GM12892 (cell line): ENCODE results near the gene CAMK2G.

ENCODE experiments used
- DNase-seq: peaks from one replicate; pipeline ENCODE4 v3.0.0; 2011; ENCODE audit not compliant: insufficient read length
- FAIRE-seq: peaks from 2 replicates; lab custom pipeline; 2011; peaks lifted over from hg19 to GRCh38; lab: Jason Lieb, UNC
- POLR2A ChIP-seq: IDR thresholded peaks from 2 replicates; pipeline ENCODE4 v1.6.1; 2011; ENCODE audit warnings: low read depth, low read length, control low read depth
- POLR2AphosphoS5 ChIP-seq: IDR thresholded peaks from 2 replicates; pipeline ENCODE4 v1.6.1; 2011; ENCODE audit warnings: low read depth, low read length, control low read depth
- TAF1 ChIP-seq: IDR thresholded peaks from 2 replicates; pipeline ENCODE4 v1.6.1; 2011; ENCODE audit warnings: low read depth, mild to moderate bottlenecking, control low read depth, low read length, borderline replicate concordance

The CAMK2G gene

GRCh38 chr10:73910764-73911552 is 36.6 kb upstream of the CAMK2G start, which contains the start of gene PLAU:
Gene PLAU, plus strand, starts transcription at chr10:73911132. Its CDS starts 424 bp downstream, at chr10:73911556.
- peak; percentile 66 for DNase-seq
- no peak for TF ChIP-seq TAF1
- no peak for FAIRE-seq

- FAIRE-seq (peak; percentile 56), DNase-seq (no peak)
- no peak for TF ChIP-seq POLR2A
- no peak for TF ChIP-seq TAF1
- no peak for TF ChIP-seq POLR2AphosphoS5
Measured at GRCh38 chr10:73910401-73910763, 36.0 kb upstream of the CAMK2G start.

GRCh38 chr10:73909540-73910115 is 35.3 kb upstream of the CAMK2G start:
- FAIRE-seq = peak; percentile 17
- no peak for DNase-seq
- TF ChIP-seq POLR2A (no peak), POLR2AphosphoS5 (no peak), TAF1 (no peak)

GRCh38 chr10:73908853-73909539 is 34.6 kb upstream of the CAMK2G start:
- TF ChIP-seq TAF1 (no peak), POLR2AphosphoS5 (no peak)
- DNase-seq = no peak
- FAIRE-seq = peak; percentile 84

GRCh38 chr10:73907841-73908517 is 33.6 kb upstream of the CAMK2G start:
- TF ChIP-seq TAF1 = no peak
- TF ChIP-seq POLR2A = no peak
- TF ChIP-seq POLR2AphosphoS5 = no peak
- DNase-seq (no peak), FAIRE-seq (no peak)

GRCh38 chr10:73906524-73907447 is 32.4 kb upstream of the CAMK2G start:
- no peak for FAIRE-seq
- no peak for DNase-seq
- no peak for TF ChIP-seq TAF1
- TF ChIP-seq POLR2A = no peak
- TF ChIP-seq POLR2AphosphoS5 = no peak

GRCh38 chr10:73905256-73906020 is 31.1 kb upstream of the CAMK2G start:
- no peak for FAIRE-seq
- TF ChIP-seq POLR2AphosphoS5 = no peak
- no peak for TF ChIP-seq POLR2A
- no peak for TF ChIP-seq TAF1
- no peak for DNase-seq

GRCh38 chr10:73902351-73902750 is 28.0 kb upstream of the CAMK2G start:
- no peak for TF ChIP-seq TAF1
- TF ChIP-seq POLR2AphosphoS5 = no peak
- no peak for TF ChIP-seq POLR2A
- DNase-seq (no peak), FAIRE-seq (no peak)

GRCh38 chr10:73901261-73901660 is 26.9 kb upstream of the CAMK2G start:
- TF ChIP-seq TAF1 = no peak
- TF ChIP-seq POLR2AphosphoS5 = no peak
- TF ChIP-seq POLR2A = no peak
- no peak for DNase-seq
- no peak for FAIRE-seq

GRCh38 chr10:73900064-73900463 is 25.7 kb upstream of the CAMK2G start:
- FAIRE-seq (no peak), DNase-seq (no peak)
- TF ChIP-seq POLR2A (no peak), POLR2AphosphoS5 (no peak), TAF1 (no peak)

- FAIRE-seq (no peak), DNase-seq (no peak)
- TF ChIP-seq POLR2AphosphoS5 (no peak), POLR2A (no peak), TAF1 (no peak)
Measured at GRCh38 chr10:73899423-73899822, 25.1 kb upstream of the CAMK2G start.
